ENCODE results near the gene TEX22.
"Not testable (repeated sequence)": the region's sequence is repeated elsewhere in the genome, so short reads cannot be mapped to it uniquely, and the experiment has no call there.

TEX22 gene

DNA sequence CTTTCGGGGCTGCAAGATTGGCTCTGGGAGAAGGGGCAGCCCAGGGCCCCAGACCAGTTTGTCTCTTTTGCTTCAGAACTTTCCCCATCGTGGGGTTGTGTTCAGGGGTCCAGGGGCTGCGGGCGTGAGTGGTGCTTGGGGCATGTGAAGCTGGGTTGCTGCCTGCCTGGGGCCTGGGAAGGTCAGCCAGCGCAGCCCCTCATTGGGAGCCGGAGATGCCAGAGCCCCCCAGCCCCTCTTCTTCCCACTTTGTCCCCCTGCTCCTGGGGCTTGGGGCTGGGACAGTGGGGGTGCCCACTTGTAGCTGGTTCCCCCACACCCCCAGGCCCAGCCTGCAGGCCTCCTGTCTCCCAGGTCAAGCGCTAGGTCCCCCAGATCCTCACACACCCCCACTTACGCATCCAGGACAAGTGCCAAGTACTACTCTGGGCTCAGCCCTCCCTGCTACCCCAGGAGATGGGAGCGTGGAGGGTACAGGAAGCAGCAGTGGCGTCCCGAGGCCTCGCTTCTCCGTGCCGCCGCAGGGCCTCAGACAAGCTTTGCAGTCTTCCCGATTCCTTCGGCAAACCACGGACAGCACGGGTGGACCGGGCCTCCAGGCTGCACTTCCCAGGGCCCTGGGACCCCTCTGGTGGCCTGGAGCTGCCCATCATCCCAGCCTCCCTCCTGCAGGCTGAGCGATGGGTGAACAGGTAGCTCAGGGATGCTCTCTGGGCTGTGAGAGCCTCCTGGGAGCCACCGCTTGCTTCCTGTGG lies 42.3 kb upstream of the TEX22 start:
- Histone ChIP-seq H3K9ac (ENCODE audit: low read depth, low read length) (no peak overlapping the region), H3K4me1 (ENCODE audit: control insufficient read depth, insufficient read depth, low read length) (peaks cover 5% of the 10 kb centered on the region), H3K27ac (ENCODE audit: low read depth, low read length) (peak overlapping the region; percentile 20), H3K27me3 (ENCODE audit: control insufficient read depth, insufficient read depth, low read length) (no peaks in the 10 kb centered on the region), H3K36me3 (ENCODE audit: control insufficient read depth, insufficient read depth, low read length) (peaks cover 17% of the 10 kb centered on the region), H3K4me3 (ENCODE audit: low read depth, low read length) (no peak overlapping the region), H3K9me3 (ENCODE audit: control insufficient read depth, insufficient read depth, low read length) (no peaks in the 10 kb centered on the region)

GRCh38 chr14:105356927-105357326 lies 41.4 kb upstream of the TEX22 start:
- Histone ChIP-seq H3K4me1 (ENCODE audit: control insufficient read depth, insufficient read depth, low read length) (peaks cover 2% of the 10 kb centered on the region), H3K9me3 (ENCODE audit: control insufficient read depth, insufficient read depth, low read length) (no peaks in the 10 kb centered on the region), H3K27me3 (ENCODE audit: control insufficient read depth, insufficient read depth, low read length) (no peaks in the 10 kb centered on the region), H3K27ac (ENCODE audit: low read depth, low read length) (no peak overlapping the region), H3K4me3 (ENCODE audit: low read depth, low read length) (no peak overlapping the region), H3K9ac (ENCODE audit: low read depth, low read length) (no peak overlapping the region), H3K36me3 (ENCODE audit: control insufficient read depth, insufficient read depth, low read length) (peaks cover 18% of the 10 kb centered on the region)

DNA sequence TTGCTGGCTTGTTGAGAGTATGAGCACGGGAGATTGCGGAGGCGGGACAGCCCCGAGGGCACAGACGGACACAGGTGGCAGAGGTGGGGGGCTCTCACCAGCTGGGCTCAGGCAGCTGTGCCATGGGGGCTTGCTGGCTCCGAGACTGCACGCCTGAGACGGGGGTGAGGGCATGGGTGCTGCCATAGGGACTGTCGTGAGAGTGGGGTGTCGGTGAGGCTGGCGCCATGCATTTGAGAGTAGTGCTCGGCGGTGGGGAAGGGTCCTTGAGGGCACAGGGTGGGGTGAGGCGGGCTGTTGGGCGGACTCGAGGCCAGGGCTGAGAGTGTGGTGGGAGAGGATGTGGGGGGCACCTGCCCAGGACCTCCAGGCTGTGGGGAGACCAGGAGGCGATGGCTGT lies 40.7 kb upstream of the TEX22 start:
- Histone ChIP-seq H3K9me3 (ENCODE audit: control insufficient read depth, insufficient read depth, low read length) (no peaks in the 10 kb centered on the region), H3K4me3 (ENCODE audit: low read depth, low read length) (no peak overlapping the region), H3K27me3 (ENCODE audit: control insufficient read depth, insufficient read depth, low read length) (no peaks in the 10 kb centered on the region), H3K36me3 (ENCODE audit: control insufficient read depth, insufficient read depth, low read length) (peaks cover 18% of the 10 kb centered on the region), H3K9ac (ENCODE audit: low read depth, low read length) (no peak overlapping the region), H3K4me1 (ENCODE audit: control insufficient read depth, insufficient read depth, low read length) (no peaks in the 10 kb centered on the region), H3K27ac (ENCODE audit: low read depth, low read length) (no peak overlapping the region)

DNA sequence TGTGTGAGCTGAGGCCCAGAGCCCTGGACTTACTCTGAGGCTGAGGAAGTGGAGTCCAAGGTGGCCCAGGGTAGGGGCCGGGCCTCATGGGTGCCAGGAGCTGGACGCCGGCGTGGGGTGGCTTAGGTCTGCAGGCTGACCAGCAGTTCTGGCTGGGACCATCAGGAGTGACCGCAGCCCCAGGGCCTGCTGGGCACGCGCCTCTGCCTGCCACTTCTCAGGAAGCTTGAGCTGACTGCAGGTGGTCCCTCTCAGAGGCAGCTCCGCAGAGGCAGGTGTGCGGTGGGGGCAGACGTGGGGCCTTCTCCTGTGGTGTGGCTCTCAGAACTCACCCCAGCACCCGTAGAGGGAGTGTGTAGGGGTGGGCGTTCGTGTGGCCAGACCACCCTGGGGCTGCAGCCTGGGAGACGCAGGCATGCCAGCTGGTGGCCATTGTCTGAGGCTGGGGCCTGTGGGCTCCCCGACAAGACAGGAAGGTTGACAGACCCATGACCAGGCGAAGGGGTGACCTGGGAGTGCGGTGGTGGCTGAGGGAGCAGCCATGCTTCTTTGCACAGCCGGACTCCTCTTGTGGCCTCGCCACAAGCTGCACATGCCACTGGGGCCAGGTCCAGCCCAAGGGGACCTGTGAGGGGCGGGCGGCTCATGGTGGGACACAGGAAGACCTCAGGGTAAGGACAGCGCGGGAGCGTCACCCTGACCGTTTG lies 40.0 kb upstream of the TEX22 start:
- Histone ChIP-seq H3K4me1 (ENCODE audit: control insufficient read depth, insufficient read depth, low read length) (no peaks in the 10 kb centered on the region), H3K4me3 (ENCODE audit: low read depth, low read length) (no peak overlapping the region), H3K9ac (ENCODE audit: low read depth, low read length) (no peak overlapping the region), H3K9me3 (ENCODE audit: control insufficient read depth, insufficient read depth, low read length) (no peaks in the 10 kb centered on the region), H3K27ac (ENCODE audit: low read depth, low read length) (no peak overlapping the region), H3K27me3 (ENCODE audit: control insufficient read depth, insufficient read depth, low read length) (no peaks in the 10 kb centered on the region), H3K36me3 (ENCODE audit: control insufficient read depth, insufficient read depth, low read length) (peaks cover 18% of the 10 kb centered on the region)

GRCh38 chr14:105358943-105359342 lies 39.4 kb upstream of the TEX22 start:
- no peak overlapping the region for H3K9ac ChIP-seq (ENCODE audit: low read depth, low read length)
- peaks cover 18% of the 10 kb centered on the region for H3K36me3 ChIP-seq (ENCODE audit: control insufficient read depth, insufficient read depth, low read length)
- no peaks in the 10 kb centered on the region for H3K9me3 ChIP-seq (ENCODE audit: control insufficient read depth, insufficient read depth, low read length)
- no peak overlapping the region for H3K27ac ChIP-seq (ENCODE audit: low read depth, low read length)
- no peaks in the 10 kb centered on the region for H3K27me3 ChIP-seq (ENCODE audit: control insufficient read depth, insufficient read depth, low read length)
- H3K4me1 ChIP-seq (ENCODE audit: control insufficient read depth, insufficient read depth, low read length): no peaks in the 10 kb centered on the region
- H3K4me3 ChIP-seq (ENCODE audit: low read depth, low read length): no peak overlapping the region

DNA sequence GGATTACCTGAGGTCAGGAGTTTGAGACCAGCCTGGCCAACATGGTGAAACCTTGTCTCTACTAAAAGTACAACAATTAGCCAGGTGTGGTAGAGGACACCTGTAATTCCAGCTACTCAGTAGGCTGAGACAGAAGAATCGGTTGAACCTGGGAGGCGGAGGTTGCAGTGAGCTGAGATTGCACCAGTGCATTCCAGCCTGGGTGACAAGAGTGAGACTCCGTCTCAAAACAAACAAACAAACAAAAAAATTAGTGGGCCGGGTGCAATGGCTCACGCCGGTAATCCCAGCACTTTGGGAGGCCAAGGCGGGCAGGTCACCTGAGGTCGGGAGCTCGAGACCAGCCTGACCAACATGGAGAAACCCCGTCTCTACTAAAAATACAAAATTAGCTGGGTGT lies 36.9 kb upstream of the TEX22 start:
- not testable (repeated sequence) for H3K4me3 ChIP-seq (ENCODE audit: low read depth, low read length); H3K27me3 ChIP-seq (ENCODE audit: control insufficient read depth, insufficient read depth, low read length); H3K9ac ChIP-seq (ENCODE audit: low read depth, low read length); H3K9me3 ChIP-seq (ENCODE audit: control insufficient read depth, insufficient read depth, low read length); H3K27ac ChIP-seq (ENCODE audit: low read depth, low read length); H3K36me3 ChIP-seq (ENCODE audit: control insufficient read depth, insufficient read depth, low read length); H3K4me1 ChIP-seq (ENCODE audit: control insufficient read depth, insufficient read depth, low read length)

- no peak overlapping the region for H3K27ac ChIP-seq (ENCODE audit: low read depth, low read length)
- H3K9ac ChIP-seq (ENCODE audit: low read depth, low read length): no peak overlapping the region
These were observed 34.3 kb upstream of the TEX22 start for GRCh38 chr14:105363847-105364708.

GRCh38 chr14:105365101-105365500 lies 33.2 kb upstream of the TEX22 start:
- peaks cover 7% of the 10 kb centered on the region; the same call in 1 of the 2 replicates for H3K36me3 ChIP-seq (ENCODE audit: control insufficient read depth, insufficient read depth, low read length)
- H3K4me3 ChIP-seq (ENCODE audit: low read depth, low read length): no peak overlapping the region
- no peak overlapping the region for H3K27ac ChIP-seq (ENCODE audit: low read depth, low read length)
- no peaks in the 10 kb centered on the region for H3K4me1 ChIP-seq (ENCODE audit: control insufficient read depth, insufficient read depth, low read length)
- H3K9ac ChIP-seq (ENCODE audit: low read depth, low read length): no peak overlapping the region
- H3K27me3 ChIP-seq (ENCODE audit: control insufficient read depth, insufficient read depth, low read length): no peaks in the 10 kb centered on the region
- no peaks in the 10 kb centered on the region for H3K9me3 ChIP-seq (ENCODE audit: control insufficient read depth, insufficient read depth, low read length)

More at GRCh38 chr14:105363847-105364708, 34.3 kb upstream of the TEX22 start:
- Histone ChIP-seq H3K9me3 (ENCODE audit: control insufficient read depth, insufficient read depth, low read length) (no peaks in the 10 kb centered on the region), H3K36me3 (ENCODE audit: control insufficient read depth, insufficient read depth, low read length) (peaks cover 7% of the 10 kb centered on the region; the same call in 1 of the 2 replicates), H3K4me1 (ENCODE audit: control insufficient read depth, insufficient read depth, low read length) (no peaks in the 10 kb centered on the region), H3K27me3 (ENCODE audit: control insufficient read depth, insufficient read depth, low read length) (no peaks in the 10 kb centered on the region), H3K4me3 (ENCODE audit: low read depth, low read length) (no peak overlapping the region)

DNA sequence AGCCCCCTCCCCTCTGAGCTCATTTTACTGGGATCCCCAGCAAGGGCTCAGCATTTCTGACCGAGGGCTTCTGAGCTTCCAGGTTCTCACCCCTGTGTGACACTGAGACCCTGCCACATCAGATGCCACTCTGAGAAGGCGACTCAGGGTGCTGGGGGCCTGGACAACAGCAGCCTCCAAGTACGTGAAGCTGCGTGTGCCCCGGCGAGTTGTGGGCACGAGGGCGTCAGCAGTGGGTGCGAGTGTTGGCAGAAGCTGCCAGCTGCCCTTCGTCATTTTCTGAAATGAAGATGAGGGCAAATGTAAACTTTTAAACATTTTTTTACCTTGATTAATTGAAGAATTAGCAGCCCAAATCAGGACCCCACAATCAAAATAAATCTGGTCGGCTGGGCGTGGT lies 32.7 kb upstream of the TEX22 start:
- Histone ChIP-seq H3K4me1 (ENCODE audit: control insufficient read depth, insufficient read depth, low read length) (no peaks in the 10 kb centered on the region), H3K27me3 (ENCODE audit: control insufficient read depth, insufficient read depth, low read length) (no peaks in the 10 kb centered on the region), H3K9me3 (ENCODE audit: control insufficient read depth, insufficient read depth, low read length) (no peaks in the 10 kb centered on the region), H3K9ac (ENCODE audit: low read depth, low read length) (no peak overlapping the region), H3K36me3 (ENCODE audit: control insufficient read depth, insufficient read depth, low read length) (peaks cover 6% of the 10 kb centered on the region; the same call in 1 of the 2 replicates), H3K4me3 (ENCODE audit: low read depth, low read length) (no peak overlapping the region), H3K27ac (ENCODE audit: low read depth, low read length) (no peak overlapping the region)

GRCh38 chr14:105366386-105367074 lies 31.8 kb upstream of the TEX22 start:
- 0 out of 2 replicates have a peak, but pooled peaks cover 2% of the 10 kb centered on the region for H3K36me3 ChIP-seq (ENCODE audit: control insufficient read depth, insufficient read depth, low read length)
- H3K4me1 ChIP-seq (ENCODE audit: control insufficient read depth, insufficient read depth, low read length): no peaks in the 10 kb centered on the region
- no peaks in the 10 kb centered on the region for H3K9me3 ChIP-seq (ENCODE audit: control insufficient read depth, insufficient read depth, low read length)
- H3K27ac ChIP-seq (ENCODE audit: low read depth, low read length): no peak overlapping the region
- no peak overlapping the region for H3K9ac ChIP-seq (ENCODE audit: low read depth, low read length)
- no peaks in the 10 kb centered on the region for H3K27me3 ChIP-seq (ENCODE audit: control insufficient read depth, insufficient read depth, low read length)
- H3K4me3 ChIP-seq (ENCODE audit: low read depth, low read length): no peak overlapping the region

Measured in HUES48 (cell line).